Measurements from ENCODE around the gene LAMA1. TPM values are rescaled to one million over a fixed set of nuclear protein-coding genes. Genes with fewer than 3 reads are reported as not detected.

LAMA1 gene
- total RNA-seq, 2 experiments from 2014 or later = not detected

GRCh38 chr18:7089369-7089768 lies 28.2 kb downstream of the LAMA1 start:
- ChIA-PET POLR2A (no interaction called here), CTCF (no interaction called here)
- Mint-ChIP-seq H3K36me3 (ENCODE audit: low read depth) (no peaks in the 10 kb centered on the region), H3K4me1 (no peaks in the 10 kb centered on the region), H3K27ac (no peak overlapping the region), H3K27me3 (no peaks in the 10 kb centered on the region), H3K9me3 (peaks cover 1% of the 10 kb centered on the region), H3K4me3 (no peak overlapping the region)
- no peak for DNase-seq

GRCh38 chr18:7084080-7085065 lies 33.2 kb downstream of the LAMA1 start:
- no peaks in the 10 kb centered on the region for H3K36me3 Mint-ChIP-seq (ENCODE audit: low read depth)
- no peaks in the 10 kb centered on the region for H3K9me3 Mint-ChIP-seq
- no peak overlapping the region for H3K4me3 Mint-ChIP-seq
- ChIA-PET POLR2A (no interaction called here), CTCF (no interaction called here)
- no peaks in the 10 kb centered on the region for H3K27me3 Mint-ChIP-seq
- no peaks in the 10 kb centered on the region for H3K4me1 Mint-ChIP-seq
- H3K27ac Mint-ChIP-seq = no peak overlapping the region
- DNase-seq = no peak

GRCh38 chr18:7082671-7083070 lies 34.9 kb downstream of the LAMA1 start:
- Mint-ChIP-seq H3K4me3 (no peak overlapping the region), H3K27me3 (no peaks in the 10 kb centered on the region), H3K4me1 (no peaks in the 10 kb centered on the region), H3K27ac (no peak overlapping the region), H3K9me3 (peaks cover 3% of the 10 kb centered on the region), H3K36me3 (ENCODE audit: low read depth) (no peaks in the 10 kb centered on the region)
- DNase-seq = no peak
- ChIA-PET CTCF (no interaction called here), POLR2A (no interaction called here)

- DNase-seq = no peak
- Mint-ChIP-seq H3K4me1 (no peaks in the 10 kb centered on the region), H3K36me3 (ENCODE audit: low read depth) (no peaks in the 10 kb centered on the region), H3K27ac (no peak overlapping the region), H3K9me3 (peaks cover 3% of the 10 kb centered on the region), H3K27me3 (no peaks in the 10 kb centered on the region), H3K4me3 (no peak overlapping the region)
- CTCF ChIA-PET = no interaction called here
- POLR2A ChIA-PET = no interaction called here
Observed at GRCh38 chr18:7079231-7079630, 38.4 kb downstream of the LAMA1 start.

- Mint-ChIP-seq H3K4me3 (no peak overlapping the region), H3K27ac (no peak overlapping the region), H3K36me3 (ENCODE audit: low read depth) (no peaks in the 10 kb centered on the region), H3K27me3 (no peaks in the 10 kb centered on the region), H3K4me1 (no peaks in the 10 kb centered on the region), H3K9me3 (no peaks in the 10 kb centered on the region)
- POLR2A ChIA-PET = no interaction called here
- CTCF ChIA-PET = no interaction called here
- no peak for DNase-seq
Observed at GRCh38 chr18:7072593-7072992, 45.0 kb downstream of the LAMA1 start.

GRCh38 chr18:7071600-7071999 lies 46.0 kb downstream of the LAMA1 start:
- Mint-ChIP-seq H3K4me1 (no peaks in the 10 kb centered on the region), H3K36me3 (ENCODE audit: low read depth) (no peaks in the 10 kb centered on the region), H3K9me3 (no peaks in the 10 kb centered on the region), H3K27ac (no peak overlapping the region), H3K27me3 (no peaks in the 10 kb centered on the region), H3K4me3 (no peak overlapping the region)
- ChIA-PET POLR2A (no interaction called here), CTCF (no interaction called here)
- DNase-seq = no peak

GRCh38 chr18:7070466-7070865 lies 47.1 kb downstream of the LAMA1 start:
- ChIA-PET CTCF (interaction anchor here (0.7 kb wide), 2 partner anchors 11 to 941 kb away, joined by 3 to 4 read pairs; no protein-coding TSS in a partner anchor), POLR2A (no interaction called here)
- H3K27ac Mint-ChIP-seq = no peak overlapping the region
- no peaks in the 10 kb centered on the region for H3K9me3 Mint-ChIP-seq
- H3K36me3 Mint-ChIP-seq (ENCODE audit: low read depth) = no peaks in the 10 kb centered on the region
- no peak for DNase-seq
- H3K4me3 Mint-ChIP-seq = no peak overlapping the region
- no peaks in the 10 kb centered on the region for H3K4me1 Mint-ChIP-seq
- H3K27me3 Mint-ChIP-seq = no peaks in the 10 kb centered on the region

- H3K27me3 Mint-ChIP-seq = no peaks in the 10 kb centered on the region
- ChIA-PET CTCF (no interaction called here), POLR2A (no interaction called here)
- DNase-seq = no peak
- H3K4me3 Mint-ChIP-seq = no peak overlapping the region
- H3K4me1 Mint-ChIP-seq = no peaks in the 10 kb centered on the region
- no peaks in the 10 kb centered on the region for H3K36me3 Mint-ChIP-seq (ENCODE audit: low read depth)
- no peak overlapping the region for H3K27ac Mint-ChIP-seq
- no peaks in the 10 kb centered on the region for H3K9me3 Mint-ChIP-seq
Observed at GRCh38 chr18:7068871-7069590, 48.6 kb downstream of the LAMA1 start.

GRCh38 chr18:7066965-7067555 lies 50.5 kb downstream of the LAMA1 start:
- Mint-ChIP-seq H3K9me3 (peaks cover 1% of the 10 kb centered on the region), H3K4me1 (no peaks in the 10 kb centered on the region), H3K27ac (no peak overlapping the region), H3K36me3 (ENCODE audit: low read depth) (no peaks in the 10 kb centered on the region), H3K4me3 (no peak overlapping the region), H3K27me3 (no peaks in the 10 kb centered on the region)
- ChIA-PET CTCF (no interaction called here), POLR2A (no interaction called here)
- DNase-seq = no peak

- ChIA-PET POLR2A (no interaction called here), CTCF (no interaction called here)
- H3K27me3 Mint-ChIP-seq = no peaks in the 10 kb centered on the region
- peaks cover 3% of the 10 kb centered on the region for H3K9me3 Mint-ChIP-seq
- no peaks in the 10 kb centered on the region for H3K36me3 Mint-ChIP-seq (ENCODE audit: low read depth)
- H3K27ac Mint-ChIP-seq = no peak overlapping the region
- no peak for DNase-seq
- no peaks in the 10 kb centered on the region for H3K4me1 Mint-ChIP-seq
- no peak overlapping the region for H3K4me3 Mint-ChIP-seq
Observed at GRCh38 chr18:7065736-7066135, 51.9 kb downstream of the LAMA1 start.

GRCh38 chr18:7064346-7064745 lies 53.3 kb downstream of the LAMA1 start:
- Mint-ChIP-seq H3K9me3 (peaks cover 6% of the 10 kb centered on the region), H3K27me3 (no peaks in the 10 kb centered on the region), H3K27ac (no peak overlapping the region), H3K36me3 (ENCODE audit: low read depth) (no peaks in the 10 kb centered on the region), H3K4me1 (no peaks in the 10 kb centered on the region), H3K4me3 (no peak overlapping the region)
- no peak for DNase-seq
- POLR2A ChIA-PET = no interaction called here
- CTCF ChIA-PET = no interaction called here

GRCh38 chr18:7062811-7063210 lies 54.8 kb downstream of the LAMA1 start:
- Mint-ChIP-seq H3K9me3 (peaks cover 6% of the 10 kb centered on the region), H3K4me3 (no peak overlapping the region), H3K27me3 (no peaks in the 10 kb centered on the region), H3K27ac (no peak overlapping the region), H3K4me1 (no peaks in the 10 kb centered on the region), H3K36me3 (ENCODE audit: low read depth) (no peaks in the 10 kb centered on the region)
- no peak for DNase-seq
- CTCF ChIA-PET = no interaction called here
- POLR2A ChIA-PET = no interaction called here

- Mint-ChIP-seq H3K4me3 (no peak overlapping the region), H3K27me3 (no peaks in the 10 kb centered on the region), H3K4me1 (no peaks in the 10 kb centered on the region), H3K9me3 (peaks cover 6% of the 10 kb centered on the region), H3K27ac (no peak overlapping the region), H3K36me3 (ENCODE audit: low read depth) (no peaks in the 10 kb centered on the region)
- ChIA-PET POLR2A (no interaction called here), CTCF (no interaction called here)
- no peak for DNase-seq
Observed at GRCh38 chr18:7062236-7062635, 55.4 kb downstream of the LAMA1 start.

All from activated CD4-positive, alpha-beta memory T cell treated with anti-CD3 and anti-CD28 coated beads, Interleukin-2, amount 10 ng/mL, durations not matched to agents 7 days and 5 days (primary cell).